Measurements from ENCODE around the gene BAK1.

DNA sequence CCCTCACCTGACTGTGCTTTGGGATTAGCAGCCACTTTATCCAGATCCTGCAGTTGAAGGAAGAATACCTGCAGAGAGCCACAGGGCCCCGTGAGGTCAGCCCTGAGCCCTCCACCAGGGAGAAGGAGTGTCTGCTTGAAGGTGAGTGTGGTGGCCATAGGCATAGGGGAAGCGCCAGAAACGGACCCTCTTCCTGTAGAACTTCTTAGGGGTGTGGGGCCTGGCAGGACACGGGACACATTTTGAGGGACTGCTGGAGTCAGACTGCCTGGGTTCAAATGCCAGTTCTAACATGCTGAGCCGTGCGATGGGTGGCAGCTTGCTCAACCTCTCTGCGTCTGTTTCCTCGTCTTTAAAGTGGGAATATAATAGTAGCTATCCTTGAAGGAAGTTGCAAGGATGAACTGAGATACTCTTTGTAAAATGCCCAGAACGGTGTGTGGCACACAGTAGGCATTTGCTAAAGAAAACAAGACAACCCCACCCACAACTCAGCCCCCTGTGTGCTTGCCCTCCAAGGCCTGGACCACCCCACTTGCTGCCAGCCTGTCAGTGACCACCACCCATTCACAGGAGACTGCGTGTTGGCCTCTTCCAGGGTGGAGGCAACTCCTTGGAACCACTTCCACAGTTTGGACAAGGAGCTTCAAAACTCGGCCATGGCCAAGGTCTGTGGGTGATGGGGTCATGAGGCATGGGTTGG lies 4.8 kb upstream of the BAK1 start:
- TF ChIP-seq, protein P1, sequence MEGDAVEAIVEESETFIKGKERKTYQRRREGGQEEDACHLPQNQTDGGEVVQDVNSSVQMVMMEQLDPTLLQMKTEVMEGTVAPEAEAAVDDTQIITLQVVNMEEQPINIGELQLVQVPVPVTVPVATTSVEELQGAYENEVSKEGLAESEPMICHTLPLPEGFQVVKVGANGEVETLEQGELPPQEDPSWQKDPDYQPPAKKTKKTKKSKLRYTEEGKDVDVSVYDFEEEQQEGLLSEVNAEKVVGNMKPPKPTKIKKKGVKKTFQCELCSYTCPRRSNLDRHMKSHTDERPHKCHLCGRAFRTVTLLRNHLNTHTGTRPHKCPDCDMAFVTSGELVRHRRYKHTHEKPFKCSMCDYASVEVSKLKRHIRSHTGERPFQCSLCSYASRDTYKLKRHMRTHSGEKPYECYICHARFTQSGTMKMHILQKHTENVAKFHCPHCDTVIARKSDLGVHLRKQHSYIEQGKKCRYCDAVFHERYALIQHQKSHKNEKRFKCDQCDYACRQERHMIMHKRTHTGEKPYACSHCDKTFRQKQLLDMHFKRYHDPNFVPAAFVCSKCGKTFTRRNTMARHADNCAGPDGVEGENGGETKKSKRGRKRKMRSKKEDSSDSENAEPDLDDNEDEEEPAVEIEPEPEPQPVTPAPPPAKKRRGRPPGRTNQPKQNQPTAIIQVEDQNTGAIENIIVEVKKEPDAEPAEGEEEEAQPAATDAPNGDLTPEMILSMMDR (IDR thresholded peaks at IDR 0.05) = no peak
- TF ChIP-seq POLR2A (IDR thresholded peaks at IDR 0.05) = no peak
